Neural cell (in vitro differentiated cells): ENCODE measurements around the gene NDUFB8.

Experiments
- CTCF ChIP-seq: fragments of 450-650 bp; IDR thresholded peaks from 2 replicates; pipeline ENCODE4 v1.5.1; 2014; ENCODE audit warnings: antibody characterized with exemption, mild to moderate bottlenecking, moderate library complexity; ENCODE audit not compliant: poor library complexity, severe bottlenecking
- EP300 ChIP-seq: fragments of 450-650 bp; conservative IDR thresholded peaks from 2 replicates; pipeline ENCODE4 v1.6.1; 2014; ENCODE audit warnings: antibody characterized with exemption, mild to moderate bottlenecking, moderate library complexity; ENCODE audit not compliant: poor library complexity, severe bottlenecking
- EZH2 ChIP-seq: fragments of 200-600, 300-800 bp; shearing (Covaris generic), sonication (generic); IDR thresholded peaks from 2 replicates; pipeline ENCODE4 v1.6.1; 2014; ENCODE audit warnings: antibody characterized with exemption, low read length, borderline replicate concordance, mild to moderate bottlenecking; ENCODE audit not compliant: insufficient read depth, poor library complexity, severe bottlenecking
- MXI1 ChIP-seq: fragments of 450-650 bp; conservative IDR thresholded peaks from 2 replicates; pipeline ENCODE4 v1.6.1; 2014; ENCODE audit warnings: antibody characterized with exemption, mild to moderate bottlenecking; ENCODE audit not compliant: poor library complexity, severe bottlenecking
- POLR2AphosphoS5 ChIP-seq: IDR thresholded peaks from 2 replicates; pipeline ENCODE4 v1.6.1; 2012
- RAD21 ChIP-seq: fragments of 450-650 bp; conservative IDR thresholded peaks from 2 replicates; pipeline ENCODE4 v1.6.1; 2014; ENCODE audit warnings: antibody characterized with exemption, mild to moderate bottlenecking, moderate library complexity
- SMC3 ChIP-seq: fragments of 450-650 bp; conservative IDR thresholded peaks from 2 replicates; pipeline ENCODE4 v1.6.1; 2014; ENCODE audit warnings: antibody characterized with exemption, mild to moderate bottlenecking, moderate library complexity; ENCODE audit not compliant: poor library complexity
- TAF1 ChIP-seq: IDR thresholded peaks from 2 replicates; pipeline ENCODE4 v1.6.1; 2012; ENCODE audit warnings: low read depth

- no peak for TF ChIP-seq EZH2
- TF ChIP-seq RAD21, result no peak
- no peak for TF ChIP-seq CTCF
- no peak for TF ChIP-seq MXI1
- no peak for TF ChIP-seq TAF1
- no peak for TF ChIP-seq POLR2AphosphoS5
- TF ChIP-seq SMC3, result no peak
- no peak for TF ChIP-seq EP300
These were observed 673 bp downstream of the NDUFB8 start for GRCh38 chr10:100528921-100529474.
